ENCODE measurements around the gene COBLL1.

COBLL1 gene

GRCh38 chr2:164818149-164819136 lies 23.2 kb downstream of the COBLL1 start:
- no peak for DNase-seq

GRCh38 chr2:164816900-164817299 lies 24.7 kb downstream of the COBLL1 start:
- no peak for DNase-seq

GRCh38 chr2:164816046-164816445 lies 25.6 kb downstream of the COBLL1 start:
- no peak for DNase-seq

- no peak for DNase-seq
Observed at GRCh38 chr2:164815071-164815793, 26.4 kb downstream of the COBLL1 start.

GRCh38 chr2:164813535-164813934 lies 28.1 kb downstream of the COBLL1 start:
- DNase-seq = no peak

GRCh38 chr2:164812378-164812777 lies 29.2 kb downstream of the COBLL1 start:
- no peak for DNase-seq

GRCh38 chr2:164811819-164812218 lies 29.8 kb downstream of the COBLL1 start:
- no peak for DNase-seq

GRCh38 chr2:164810843-164811242 lies 30.8 kb downstream of the COBLL1 start:
- no peak for DNase-seq

- no peak for DNase-seq
Observed at GRCh38 chr2:164808776-164809175, 32.8 kb downstream of the COBLL1 start.

- no peak for DNase-seq
Observed at GRCh38 chr2:164803776-164804466, 37.7 kb downstream of the COBLL1 start.

GRCh38 chr2:164802095-164802707 lies 39.4 kb downstream of the COBLL1 start:
- DNase-seq = no peak

GRCh38 chr2:164800572-164800971 lies 41.1 kb downstream of the COBLL1 start:
- DNase-seq = no peak

- DNase-seq = no peak
Observed at GRCh38 chr2:164797627-164798026, 44.0 kb downstream of the COBLL1 start.

GRCh38 chr2:164796999-164797398 lies 44.6 kb downstream of the COBLL1 start:
- no peak for DNase-seq

GRCh38 chr2:164794432-164795231 lies 47.0 kb downstream of the COBLL1 start:
- DNase-seq = no peak

- no peak for DNase-seq
Observed at GRCh38 chr2:164794016-164794415, 47.6 kb downstream of the COBLL1 start.

- DNase-seq = no peak
Observed at GRCh38 chr2:164793529-164793928, 48.1 kb downstream of the COBLL1 start.

GRCh38 chr2:164792316-164793170 lies 49.1 kb downstream of the COBLL1 start:
- DNase-seq = no peak

- no peak for DNase-seq
Observed at GRCh38 chr2:164789968-164790367, 51.7 kb downstream of the COBLL1 start.

GRCh38 chr2:164786787-164787186 lies 54.8 kb downstream of the COBLL1 start:
- DNase-seq = no peak

GRCh38 chr2:164785457-164785856 lies 56.2 kb downstream of the COBLL1 start:
- DNase-seq = no peak

All from activated CD4-positive, alpha-beta T cell treated with anti-CD3 and anti-CD28 coated beads for 4 hours (primary cell).